NAMALWA (cell line): ENCODE results near the gene SH3GL2.
"Not testable (repeated sequence)": the region's sequence is repeated elsewhere in the genome, so short reads cannot be mapped to it uniquely, and the experiment has no call there.

Source experiments
- DNase-seq: peaks from one replicate; pipeline ENCODE4 v3.0.0-alpha.2; 2015; ENCODE audit warnings: low spot score

Gene SH3GL2

DNA sequence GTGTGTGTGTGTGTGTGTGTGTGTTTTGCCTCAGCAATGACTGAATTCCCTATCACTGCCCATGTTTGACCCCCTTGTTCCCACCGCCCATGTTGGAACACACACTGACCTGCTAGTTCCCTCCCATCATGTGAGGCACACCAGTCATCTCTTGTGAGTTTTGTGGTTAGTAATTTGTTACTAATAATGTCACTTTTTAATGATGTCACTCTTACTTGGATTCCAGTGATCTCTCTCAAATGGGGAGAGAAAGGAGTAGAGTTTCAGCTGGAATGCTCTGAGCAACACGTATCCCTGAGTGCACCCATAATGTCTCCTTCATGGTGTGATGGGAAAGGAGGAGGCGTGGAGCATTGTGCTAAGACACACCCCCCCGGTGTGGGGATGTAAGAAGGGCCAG is 172.6 kb downstream of the SH3GL2 start:
- no peak for DNase-seq

DNA sequence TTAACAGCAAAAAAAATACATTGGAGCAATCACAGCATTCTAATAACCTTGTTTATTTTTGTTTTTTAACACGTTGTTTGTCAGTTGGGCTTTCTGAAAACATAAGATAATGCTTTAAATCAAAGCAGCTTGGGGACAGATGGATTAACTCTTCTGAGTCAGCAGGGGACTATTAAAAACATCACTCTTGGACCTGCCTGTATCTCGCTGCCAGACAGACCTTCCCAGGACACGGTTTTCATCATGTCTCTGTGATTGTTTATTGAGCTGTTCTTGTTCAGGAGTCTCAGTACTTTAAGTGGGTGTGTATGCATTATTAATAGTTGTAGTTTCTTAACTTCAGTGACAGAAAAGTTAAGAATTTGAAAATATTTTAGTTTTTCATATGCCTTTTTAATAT is 173.2 kb downstream of the SH3GL2 start:
- no peak for DNase-seq

DNA sequence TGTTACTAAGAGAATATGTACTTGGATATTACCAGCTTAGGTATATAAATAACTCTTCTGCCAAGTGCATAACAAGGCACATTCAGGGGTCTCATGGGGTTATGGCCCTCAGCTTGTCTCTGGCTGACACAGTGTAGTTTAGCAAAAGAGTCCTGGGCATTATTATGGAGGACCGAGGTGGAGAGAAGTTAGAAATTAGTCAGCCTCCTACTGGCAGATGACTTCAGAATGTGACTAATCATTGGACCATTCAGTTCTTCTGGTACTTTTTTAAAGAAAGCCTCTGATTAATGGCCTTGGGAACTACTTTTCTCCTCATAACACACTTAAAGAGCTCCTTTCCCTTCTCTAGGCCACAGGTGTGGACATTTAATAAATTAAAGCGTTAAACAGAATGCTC is 178.9 kb downstream of the SH3GL2 start:
- DNase-seq = no peak

GRCh38 chr9:17760250-17760649 is 181.4 kb downstream of the SH3GL2 start:
- no peak for DNase-seq

GRCh38 chr9:17761984-17762676 is 183.3 kb downstream of the SH3GL2 start:
- DNase-seq = no peak

DNA sequence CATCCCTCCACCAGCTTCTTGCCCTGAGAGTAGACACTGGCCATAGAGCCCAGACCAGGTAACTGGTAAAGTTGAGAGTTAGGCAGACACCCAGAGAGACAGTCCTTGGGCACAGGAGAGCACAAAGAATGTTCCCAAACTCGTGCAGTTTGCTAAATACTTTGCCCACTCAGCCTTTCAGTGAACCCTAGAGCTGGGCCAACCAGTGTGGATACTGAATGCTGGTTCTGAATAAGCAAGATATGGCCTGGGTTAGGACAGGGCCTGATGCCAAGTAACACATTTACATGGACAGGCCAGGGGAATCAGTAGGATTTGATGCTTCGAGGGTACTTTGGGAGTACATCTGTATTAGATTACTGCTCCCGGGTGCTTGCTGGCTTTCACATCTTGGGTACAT is 185.4 kb downstream of the SH3GL2 start:
- DNase-seq = no peak

DNA sequence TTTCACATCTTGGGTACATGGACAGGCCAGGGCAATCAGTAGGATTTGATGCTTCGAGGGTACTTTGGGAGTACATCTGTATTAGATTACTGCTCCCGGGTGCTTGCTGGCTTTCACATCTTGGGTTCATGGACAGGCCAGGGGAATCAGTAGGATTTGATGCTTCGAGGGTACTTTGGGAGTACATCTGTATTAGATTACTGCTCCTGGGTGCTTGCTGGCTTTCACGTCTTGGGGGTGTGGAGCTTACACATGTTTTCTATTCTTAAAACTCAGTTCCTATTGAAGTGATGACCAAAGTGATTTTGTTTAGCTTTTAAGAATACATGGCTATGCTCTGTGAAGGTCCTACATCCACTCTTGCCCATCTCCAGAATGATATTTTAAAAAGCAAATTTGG is 186.3 kb downstream of the SH3GL2 start:
- not testable (repeated sequence) for DNase-seq

DNA sequence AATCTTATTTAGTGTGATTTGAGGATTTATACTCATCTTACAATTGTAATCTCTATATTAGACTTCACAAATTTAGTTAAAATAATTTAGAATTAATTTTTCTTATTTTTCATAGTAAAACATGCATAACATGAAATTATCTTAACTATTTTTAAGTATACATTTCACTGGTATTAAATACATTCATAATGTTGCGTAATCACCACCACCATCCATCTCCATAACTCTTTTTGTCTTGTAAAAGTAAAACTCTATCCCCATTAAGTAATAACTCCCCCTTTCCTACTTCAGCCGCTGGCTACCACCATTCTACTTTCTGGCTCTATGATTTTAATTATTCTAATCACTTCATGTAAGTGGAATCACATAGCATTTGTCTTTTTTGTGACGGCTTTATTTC is 193.4 kb downstream of the SH3GL2 start:
- DNase-seq = no peak

DNA sequence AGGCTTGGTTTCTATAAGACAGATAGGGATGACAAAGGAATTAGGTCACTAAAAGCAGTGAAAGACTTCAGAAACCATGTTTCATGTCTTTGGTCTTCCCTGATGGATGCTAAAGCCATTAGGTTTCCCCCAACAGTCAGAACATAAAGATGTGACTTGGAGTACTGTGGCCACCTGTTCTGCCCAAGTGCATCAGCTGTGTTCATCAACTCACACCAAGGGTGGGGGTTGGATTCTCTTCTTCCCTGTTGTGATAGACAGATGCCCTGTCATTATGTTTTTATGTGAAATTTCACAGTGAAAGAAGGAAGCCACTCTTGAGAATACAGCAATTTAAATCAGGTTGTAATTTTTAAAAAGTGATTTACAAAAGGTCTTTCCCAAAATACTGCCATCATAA is 196.8 kb downstream of the SH3GL2 start:
- no peak for DNase-seq

- DNase-seq = no peak
Measured at GRCh38 chr9:17776735-17777134, 197.9 kb downstream of the SH3GL2 start.

DNA sequence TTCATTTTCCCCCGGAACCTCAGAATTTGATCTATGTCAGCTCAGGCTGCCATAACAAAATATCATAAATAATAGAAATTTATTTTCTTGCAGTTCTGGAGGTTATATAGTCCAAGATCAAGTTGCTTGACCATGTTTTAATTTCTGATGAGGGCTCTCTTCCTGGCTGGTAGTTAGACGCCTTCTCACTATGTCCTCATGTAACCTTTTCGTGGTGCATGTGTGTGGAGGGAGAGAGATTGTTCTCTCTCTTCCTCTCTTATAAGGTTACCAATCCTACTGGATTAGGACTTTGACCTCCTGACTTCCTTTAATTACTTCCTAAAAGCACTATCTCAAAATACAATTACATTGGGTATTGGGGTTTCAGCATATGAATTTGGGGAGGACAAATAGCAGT is 198.6 kb downstream of the SH3GL2 start:
- no peak for DNase-seq

- no peak for DNase-seq
Measured at GRCh38 chr9:17782430-17783149, 203.7 kb downstream of the SH3GL2 start.

DNA sequence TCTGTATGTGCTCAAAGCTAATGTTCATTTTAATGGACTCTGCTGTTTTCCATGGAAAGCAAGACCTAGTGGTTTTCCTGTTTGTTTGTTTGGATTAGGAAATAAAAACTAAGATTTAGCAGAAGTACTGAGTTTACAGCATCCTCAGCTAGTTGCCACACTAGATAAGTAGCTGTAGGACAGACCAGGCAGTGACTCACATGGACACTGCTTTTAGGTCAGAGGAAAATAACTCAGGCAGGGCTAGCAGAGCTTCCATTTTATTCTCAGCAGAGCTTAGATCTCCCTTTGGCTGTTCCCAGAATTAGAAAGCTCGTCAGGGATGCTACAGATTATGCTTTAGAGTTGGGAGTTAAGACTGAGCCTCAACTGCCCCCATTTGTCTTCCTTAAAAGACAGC is 204.4 kb downstream of the SH3GL2 start:
- DNase-seq = no peak

DNA sequence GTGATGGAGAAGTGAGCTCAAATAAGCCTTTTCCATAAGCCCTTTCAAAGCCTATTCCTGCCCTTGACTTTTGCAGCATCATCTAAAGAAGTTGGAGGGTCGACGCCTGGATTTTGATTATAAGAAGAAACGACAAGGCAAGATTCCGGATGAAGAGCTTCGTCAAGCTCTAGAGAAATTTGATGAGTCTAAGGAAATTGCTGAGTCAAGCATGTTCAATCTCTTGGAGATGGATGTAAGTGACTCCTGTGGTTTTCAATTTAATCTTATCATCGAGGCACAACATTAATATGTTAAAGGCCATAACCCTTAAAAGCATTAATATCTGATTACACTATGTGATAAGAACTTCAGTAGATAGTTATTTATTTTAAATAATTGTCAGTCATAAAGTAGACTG is 210.4 kb downstream of the SH3GL2 start:
- no peak for DNase-seq

- peak; percentile 5 for DNase-seq
Measured at GRCh38 chr9:17793713-17794622, 215.1 kb downstream of the SH3GL2 start.

- DNase-seq = no peak
Measured at GRCh38 chr9:17795744-17796143, 216.9 kb downstream of the SH3GL2 start.

DNA sequence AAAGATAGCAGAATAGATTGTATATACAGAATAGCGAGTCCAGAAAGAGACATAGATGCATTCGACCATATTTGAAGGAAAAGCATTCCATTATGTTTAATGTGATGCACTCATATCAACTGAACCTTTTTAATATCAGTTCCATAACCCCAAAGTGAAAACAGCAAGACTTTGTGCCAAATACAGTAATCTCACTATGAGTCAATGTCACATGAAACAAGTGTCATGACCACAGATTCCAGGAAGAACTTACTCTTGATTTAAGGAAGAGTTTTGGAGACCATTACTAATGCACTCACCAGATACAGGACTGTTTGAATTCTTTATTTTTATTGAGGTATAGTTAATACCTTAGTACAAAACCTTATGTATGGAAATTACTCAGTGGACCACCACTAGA is 220.5 kb downstream of the SH3GL2 start:
- no peak for DNase-seq

DNA sequence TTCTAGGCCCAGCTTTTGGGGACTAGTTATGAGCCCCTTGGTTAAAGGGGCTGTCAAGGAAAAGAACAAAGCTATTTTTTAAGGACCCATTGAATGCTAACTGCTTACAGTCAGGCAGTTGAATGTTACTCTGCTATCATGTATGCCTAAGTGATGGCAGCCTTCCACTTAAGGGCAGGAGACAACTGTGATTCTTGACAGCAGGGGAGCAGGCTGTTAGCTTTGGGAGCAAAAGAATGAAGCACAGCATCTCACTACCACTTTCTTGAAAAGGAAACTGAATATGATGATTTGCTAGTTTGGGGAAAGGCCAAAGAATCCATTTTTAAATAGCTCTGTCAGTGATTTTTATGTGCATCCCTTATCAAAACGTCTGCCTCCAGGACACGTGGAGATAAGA is 221.6 kb downstream of the SH3GL2 start:
- no peak for DNase-seq

DNA sequence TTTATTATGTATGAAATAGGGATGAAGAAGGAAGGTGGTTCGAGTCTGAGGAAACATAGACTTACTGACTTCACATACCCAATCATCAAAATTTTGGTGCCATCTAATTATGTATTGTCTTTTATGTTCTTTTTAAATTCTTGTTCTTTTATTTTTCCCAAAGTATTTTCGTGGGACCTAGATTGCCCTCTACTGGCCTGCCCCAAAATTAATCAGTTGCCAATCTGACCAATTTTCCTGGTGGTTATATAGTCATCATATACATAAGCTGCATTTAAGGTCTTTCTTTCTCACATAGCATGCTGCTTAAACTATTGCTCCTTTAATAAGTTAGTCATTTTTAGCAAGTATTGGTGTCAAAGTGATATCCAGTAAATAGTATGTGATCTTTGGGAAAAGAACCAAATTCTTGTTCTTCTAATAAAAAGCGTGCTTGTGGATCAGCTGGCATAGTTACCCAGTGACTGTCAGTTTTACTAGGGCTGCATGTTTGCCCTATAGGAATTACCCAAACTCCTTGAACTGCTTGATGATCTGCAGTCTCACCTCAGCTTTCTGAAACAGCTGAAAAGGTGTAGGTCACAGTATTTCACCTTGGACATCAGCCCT is 223.5 kb downstream of the SH3GL2 start:
- peak; percentile 28 for DNase-seq

DNA sequence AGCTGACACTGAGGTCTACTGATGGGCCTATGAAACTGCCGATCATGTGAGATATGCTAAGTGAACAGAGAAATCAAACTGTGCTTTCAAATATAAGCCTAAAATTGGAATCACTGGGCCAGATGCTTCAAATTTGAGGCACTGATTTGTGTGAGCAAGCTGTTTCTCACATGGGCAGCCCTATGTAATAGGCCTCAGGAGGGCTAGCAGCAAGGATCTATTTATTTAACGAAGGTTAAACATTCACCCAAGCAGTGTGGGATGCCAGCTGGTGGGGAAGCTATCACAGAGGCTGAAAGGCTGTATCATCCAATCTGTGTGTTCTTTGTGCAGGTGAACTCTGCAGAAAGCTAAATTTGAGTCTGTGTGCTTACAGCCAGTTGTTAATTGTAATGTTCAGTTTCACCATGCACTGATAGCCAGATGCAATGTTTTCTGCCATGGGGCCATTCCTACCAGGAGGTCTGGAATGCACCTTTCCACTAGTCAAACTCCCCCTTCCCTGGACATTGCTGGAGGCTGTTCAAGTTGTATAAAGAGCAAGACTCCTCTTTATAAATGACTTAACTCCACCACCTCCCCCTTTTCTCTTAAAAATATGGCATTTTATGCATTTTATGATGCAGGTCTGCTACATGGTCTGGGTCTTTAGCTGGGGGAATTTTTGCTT is 228.9 kb downstream of the SH3GL2 start:
- DNase-seq = no peak

DNA sequence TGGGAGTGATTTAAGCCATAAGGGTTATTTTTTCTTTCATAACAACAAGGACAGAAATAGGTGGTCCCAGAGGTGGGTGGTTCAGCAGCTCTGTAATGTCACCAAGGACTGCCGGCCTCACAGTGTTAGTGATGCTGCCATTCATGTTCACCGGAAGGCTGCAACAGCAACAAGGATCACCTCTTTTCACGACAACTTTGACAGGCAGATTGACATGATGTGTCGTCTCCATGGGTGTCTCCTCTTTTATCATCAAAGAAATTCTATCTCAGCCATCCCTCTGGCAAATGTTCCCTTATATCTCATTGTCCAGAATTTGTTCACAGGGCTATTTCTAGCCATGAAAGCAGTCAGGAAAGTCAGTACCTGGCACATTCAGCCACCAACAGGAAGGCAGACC is 231.5 kb downstream of the SH3GL2 start:
- no peak for DNase-seq
